Activated CD4-positive, alpha-beta T cell treated with anti-CD3 and anti-CD28 coated beads for 36 hours (primary cell): ENCODE measurements around the gene PTPN6. TPM values are rescaled to one million over a fixed set of nuclear protein-coding genes. Genes with fewer than 3 reads are reported as not detected.

Experiments used
- ATAC-seq: fragments of 200-7000 bp; cut with Tn5 transposase; one replicate; pipeline ENCODE4 v1.10.0; 2021; ENCODE audit warnings: mild to moderate bottlenecking, moderate library complexity
- CTCF ChIA-PET: fragments of 350-600 bp; sonication (Branson Sonifier 250); formaldehyde crosslinking; loops from one replicate; lab custom pipeline; 2021; ENCODE audit warnings: antibody characterized with exemption; lab: Charles Lee
- POLR2A ChIA-PET: fragments of 350-600 bp; sonication (Branson Sonifier 250); formaldehyde crosslinking; loops from one replicate; lab custom pipeline; 2021; ENCODE audit warnings: antibody characterized with exemption, inconsistent platforms; lab: Charles Lee
- DNase-seq: peaks from one replicate; pipeline ENCODE4 v3.0.0-alpha.2; 2020
- H3K27ac Mint-ChIP-seq: one replicate; pipeline ENCODE4 v1.8.0; 2021; ENCODE audit warnings: mixed read lengths
- H3K27me3 Mint-ChIP-seq: one replicate; pipeline ENCODE4 v1.8.0; 2021; ENCODE audit warnings: mixed read lengths
- H3K36me3 Mint-ChIP-seq: one replicate; pipeline ENCODE4 v1.8.0; 2021; ENCODE audit warnings: low read depth, mixed read lengths
- H3K4me1 Mint-ChIP-seq: one replicate; pipeline ENCODE4 v1.8.0; 2021; ENCODE audit warnings: mixed read lengths
- H3K4me3 Mint-ChIP-seq: one replicate; pipeline ENCODE4 v1.8.0; 2021; ENCODE audit warnings: mild to moderate bottlenecking, moderate library complexity, mixed read lengths
- H3K9me3 Mint-ChIP-seq: one replicate; pipeline ENCODE4 v1.8.0; 2021; ENCODE audit warnings: low read depth, mixed read lengths
- intact Hi-C, 2 experiments: fragments of 100-400 bp; cut with DNase I in 1 of 2; cut with micrococcal nuclease in 1 of 2; formaldehyde crosslinking; loops; one replicate each; pipeline versions ENCODE4 v1.14.2 to v1.15.1; 2022 to 2024; cut with DNase I, micrococcal nuclease
- total RNA-seq, 2 experiments: library from RNA; stranded (reverse); gene quantifications; one replicate each; pipeline ENCODE4 v1.2.3, GENCODE V29; 2021

The PTPN6 gene
- total RNA-seq, 2 experiments from 2014 or later: 335 to 483 TPM

DNA sequence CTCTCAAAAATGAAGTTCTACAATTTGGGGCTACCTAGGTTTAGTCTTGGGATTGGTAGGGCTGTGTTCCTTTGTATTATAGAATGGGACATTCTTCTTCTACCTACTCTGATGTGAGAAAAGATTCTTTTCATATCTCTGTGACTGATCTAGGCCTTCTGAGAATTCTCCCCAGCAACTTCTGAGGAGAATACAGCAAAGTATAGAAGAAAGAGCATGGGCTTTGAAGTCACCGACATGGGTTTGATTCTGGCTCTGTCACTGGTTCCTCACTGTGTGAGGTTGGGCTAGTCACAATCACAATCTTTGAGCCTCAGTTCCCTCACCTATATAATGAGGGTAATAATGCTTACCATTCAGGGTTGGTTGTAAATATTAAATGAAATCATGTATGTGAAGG lies 18.4 kb upstream of the PTPN6 start:
- ChIA-PET POLR2A (no interaction called here), CTCF (interaction anchor here (0.6 to 2.7 kb wide), 5 partner anchors 8 to 181 kb away, joined by 3 to 11 read pairs (median 3); no protein-coding TSS in a partner anchor)
- ATAC-seq (no peak), DNase-seq (no peak)
- Mint-ChIP-seq H3K9me3 (no peaks in the 10 kb centered on the region), H3K27ac (peak overlapping the region; percentile 65), H3K4me1 (peaks cover 71% of the 10 kb centered on the region), H3K27me3 (no peaks in the 10 kb centered on the region), H3K4me3 (no peak overlapping the region), H3K36me3 (peaks cover 46% of the 10 kb centered on the region)
- intact Hi-C loops: no loop called here

DNA sequence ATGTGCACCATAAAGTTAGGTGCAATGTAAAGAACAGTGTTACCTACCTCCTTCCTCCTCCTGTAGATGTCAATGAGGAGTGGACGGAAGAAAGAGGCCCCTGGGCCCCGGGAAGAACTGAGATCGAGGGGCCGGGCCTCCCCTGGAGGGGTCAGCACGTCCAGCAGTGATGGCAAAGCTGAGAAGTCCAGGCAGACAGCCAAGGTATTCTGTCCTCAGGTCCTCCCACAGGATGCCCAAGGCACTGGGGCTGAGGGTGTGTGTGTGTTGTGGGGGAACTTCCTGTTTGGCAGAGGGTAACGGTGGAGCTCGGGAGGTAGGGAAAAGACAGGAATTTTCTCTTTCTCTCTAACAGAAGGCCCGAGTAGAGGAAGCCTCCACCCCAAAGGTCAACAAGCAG lies 17.0 kb upstream of the PTPN6 start:
- H3K9me3 Mint-ChIP-seq: no peaks in the 10 kb centered on the region
- peaks cover 68% of the 10 kb centered on the region for H3K4me1 Mint-ChIP-seq
- ATAC-seq: no peak

DNA sequence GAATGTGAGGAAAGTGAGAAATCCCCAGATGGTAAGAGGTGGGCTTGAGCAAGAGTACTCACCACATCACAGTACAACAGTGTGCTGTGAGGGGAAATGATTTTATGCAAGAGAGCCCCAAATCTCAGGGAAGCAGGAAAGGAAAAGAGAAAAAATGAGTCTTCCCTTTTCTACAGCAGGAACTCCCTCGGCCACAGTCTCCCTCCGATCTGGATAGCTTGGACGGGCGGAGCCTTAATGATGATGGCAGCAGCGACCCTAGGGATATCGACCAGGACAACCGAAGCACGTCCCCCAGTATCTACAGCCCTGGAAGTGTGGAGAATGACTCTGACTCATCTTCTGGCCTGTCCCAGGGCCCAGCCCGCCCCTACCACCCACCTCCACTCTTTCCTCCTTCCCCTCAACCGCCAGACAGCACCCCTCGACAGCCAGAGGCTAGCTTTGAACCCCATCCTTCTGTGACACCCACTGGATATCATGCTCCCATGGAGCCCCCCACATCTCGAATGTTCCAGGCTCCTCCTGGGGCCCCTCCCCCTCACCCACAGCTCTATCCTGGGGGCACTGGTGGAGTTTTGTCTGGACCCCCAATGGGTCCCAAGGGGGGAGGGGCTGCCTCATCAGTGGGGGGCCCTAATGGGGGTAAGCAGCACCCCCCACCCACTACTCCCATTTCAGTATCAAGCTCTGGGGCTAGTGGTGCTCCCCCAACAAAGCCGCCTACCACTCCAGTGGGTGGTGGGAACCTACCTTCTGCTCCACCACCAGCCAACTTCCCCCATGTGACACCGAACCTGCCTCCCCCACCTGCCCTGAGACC lies 15.6 kb upstream of the PTPN6 start:
- peak overlapping the region; percentile 96 for H3K27ac Mint-ChIP-seq
- intact Hi-C loops: loop anchor here (2.0 to 5.0 kb wide), 3 partner anchors 31 to 83 kb away; partner anchors contain the start of genes CDCA3 (in 1 of the 2), LRRC23 (in 1 of the 2), SPSB2 (in 1 of the 2) and USP5 (in 1 of the 2)
- DNase-seq: no peak
- H3K4me3 Mint-ChIP-seq: peak overlapping the region; percentile 83
- CTCF ChIA-PET: interaction anchor here (1.3 to 5.1 kb wide), 5 partner anchors 9 to 23 kb away, joined by 3 to 59 read pairs (median 4); partner anchors contain the start of gene ATN1
- no peaks in the 10 kb centered on the region for H3K9me3 Mint-ChIP-seq
- no peak for ATAC-seq
- peaks cover 44% of the 10 kb centered on the region for H3K36me3 Mint-ChIP-seq
- POLR2A ChIA-PET: interaction anchor here (0.5 to 2.6 kb wide), 4 partner anchors 23 to 144 kb away, joined by 3 to 11 read pairs (median 4); partner anchors contain the start of genes CDCA3, LPCAT3 and USP5
- H3K27me3 Mint-ChIP-seq: no peaks in the 10 kb centered on the region
- H3K4me1 Mint-ChIP-seq: peaks cover 59% of the 10 kb centered on the region

More for the DNA sequence above, 17.0 kb upstream of the PTPN6 start:
- Mint-ChIP-seq H3K27ac (peak overlapping the region; percentile 71), H3K27me3 (no peaks in the 10 kb centered on the region), H3K36me3 (peaks cover 43% of the 10 kb centered on the region), H3K4me3 (no peak overlapping the region)
- ChIA-PET POLR2A (no interaction called here), CTCF (interaction anchor here (0.7 to 2.7 kb wide), 5 partner anchors 9 to 1026 kb away, joined by 3 to 11 read pairs (median 4); partner anchors contain the start of gene SPSB2)
- DNase-seq: no peak
- intact Hi-C loops: no loop called here

DNA sequence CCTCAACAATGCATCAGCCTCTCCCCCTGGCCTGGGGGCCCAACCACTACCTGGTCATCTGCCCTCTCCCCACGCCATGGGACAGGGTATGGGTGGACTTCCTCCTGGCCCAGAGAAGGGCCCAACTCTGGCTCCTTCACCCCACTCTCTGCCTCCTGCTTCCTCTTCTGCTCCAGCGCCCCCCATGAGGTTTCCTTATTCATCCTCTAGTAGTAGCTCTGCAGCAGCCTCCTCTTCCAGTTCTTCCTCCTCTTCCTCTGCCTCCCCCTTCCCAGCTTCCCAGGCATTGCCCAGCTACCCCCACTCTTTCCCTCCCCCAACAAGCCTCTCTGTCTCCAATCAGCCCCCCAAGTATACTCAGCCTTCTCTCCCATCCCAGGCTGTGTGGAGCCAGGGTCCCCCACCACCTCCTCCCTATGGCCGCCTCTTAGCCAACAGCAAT lies 14.9 kb upstream of the PTPN6 start:
- CTCF ChIA-PET: interaction anchor here (1.3 to 5.1 kb wide), 4 partner anchors 9 to 28 kb away, joined by 3 to 59 read pairs (median 8); partner anchors contain the start of gene ATN1
- H3K4me1 Mint-ChIP-seq: peaks cover 53% of the 10 kb centered on the region

DNA sequence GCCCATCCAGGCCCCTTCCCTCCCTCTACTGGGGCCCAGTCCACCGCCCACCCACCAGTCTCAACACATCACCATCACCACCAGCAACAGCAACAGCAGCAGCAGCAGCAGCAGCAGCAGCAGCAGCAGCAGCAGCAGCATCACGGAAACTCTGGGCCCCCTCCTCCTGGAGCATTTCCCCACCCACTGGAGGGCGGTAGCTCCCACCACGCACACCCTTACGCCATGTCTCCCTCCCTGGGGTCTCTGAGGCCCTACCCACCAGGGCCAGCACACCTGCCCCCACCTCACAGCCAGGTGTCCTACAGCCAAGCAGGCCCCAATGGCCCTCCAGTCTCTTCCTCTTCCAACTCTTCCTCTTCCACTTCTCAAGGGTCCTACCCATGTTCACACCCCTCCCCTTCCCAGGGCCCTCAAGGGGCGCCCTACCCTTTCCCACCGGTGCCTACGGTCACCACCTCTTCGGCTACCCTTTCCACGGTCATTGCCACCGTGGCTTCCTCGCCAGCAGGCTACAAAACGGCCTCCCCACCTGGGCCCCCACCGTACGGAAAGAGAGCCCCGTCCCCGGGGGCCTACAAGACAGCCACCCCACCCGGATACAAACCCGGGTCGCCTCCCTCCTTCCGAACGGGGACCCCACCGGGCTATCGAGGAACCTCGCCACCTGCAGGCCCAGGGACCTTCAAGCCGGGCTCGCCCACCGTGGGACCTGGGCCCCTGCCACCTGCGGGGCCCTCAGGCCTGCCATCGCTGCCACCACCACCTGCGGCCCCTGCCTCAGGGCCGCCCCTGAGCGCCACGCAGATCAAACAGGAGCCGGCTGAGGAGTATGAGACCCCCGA lies 14.3 kb upstream of the PTPN6 start:
- peak overlapping the region; percentile 96 for H3K27ac Mint-ChIP-seq
- peak overlapping the region; percentile 83 for H3K4me3 Mint-ChIP-seq
- no peaks in the 10 kb centered on the region for H3K9me3 Mint-ChIP-seq
- intact Hi-C loops: loop anchor here (1.0 to 5.0 kb wide), 4 partner anchors 9 to 85 kb away; partner anchors contain the start of genes CDCA3 (in 1 of the 2), LRRC23 (in 1 of the 2), SPSB2 (in 1 of the 2) and USP5 (in 1 of the 2)
- H3K4me1 Mint-ChIP-seq: peaks cover 53% of the 10 kb centered on the region
- POLR2A ChIA-PET: interaction anchor here (0.7 to 2.6 kb wide), 6 partner anchors 9 to 85 kb away, joined by 3 to 11 read pairs (median 4); partner anchors contain the start of genes CDCA3, SPSB2 and USP5
- H3K36me3 Mint-ChIP-seq: peaks cover 46% of the 10 kb centered on the region
- H3K27me3 Mint-ChIP-seq: no peaks in the 10 kb centered on the region
- DNase-seq (peak; percentile 85), ATAC-seq (peak; percentile 33)
- CTCF ChIA-PET: interaction anchor here (0.6 to 5.1 kb wide), 12 partner anchors 9 to 574 kb away, joined by 3 to 59 read pairs (median 4); partner anchors contain the start of genes ATN1, CDCA3, SPSB2 and USP5

More for the DNA sequence above, 14.9 kb upstream of the PTPN6 start:
- Mint-ChIP-seq H3K9me3 (no peaks in the 10 kb centered on the region), H3K36me3 (peaks cover 46% of the 10 kb centered on the region), H3K27ac (peak overlapping the region; percentile 96), H3K4me3 (peak overlapping the region; percentile 83), H3K27me3 (no peaks in the 10 kb centered on the region)
- ATAC-seq (no peak), DNase-seq (no peak)
- POLR2A ChIA-PET: interaction anchor here (0.5 to 2.6 kb wide), 6 partner anchors 9 to 144 kb away, joined by 3 to 11 read pairs (median 4); partner anchors contain the start of genes CDCA3, LPCAT3 and USP5
- intact Hi-C loops: loop anchor here (2.0 to 5.0 kb wide), 3 partner anchors 31 to 84 kb away; partner anchors contain the start of genes CDCA3 (in 1 of the 2), LRRC23 (in 1 of the 2), SPSB2 (in 1 of the 2) and USP5 (in 1 of the 2)

DNA sequence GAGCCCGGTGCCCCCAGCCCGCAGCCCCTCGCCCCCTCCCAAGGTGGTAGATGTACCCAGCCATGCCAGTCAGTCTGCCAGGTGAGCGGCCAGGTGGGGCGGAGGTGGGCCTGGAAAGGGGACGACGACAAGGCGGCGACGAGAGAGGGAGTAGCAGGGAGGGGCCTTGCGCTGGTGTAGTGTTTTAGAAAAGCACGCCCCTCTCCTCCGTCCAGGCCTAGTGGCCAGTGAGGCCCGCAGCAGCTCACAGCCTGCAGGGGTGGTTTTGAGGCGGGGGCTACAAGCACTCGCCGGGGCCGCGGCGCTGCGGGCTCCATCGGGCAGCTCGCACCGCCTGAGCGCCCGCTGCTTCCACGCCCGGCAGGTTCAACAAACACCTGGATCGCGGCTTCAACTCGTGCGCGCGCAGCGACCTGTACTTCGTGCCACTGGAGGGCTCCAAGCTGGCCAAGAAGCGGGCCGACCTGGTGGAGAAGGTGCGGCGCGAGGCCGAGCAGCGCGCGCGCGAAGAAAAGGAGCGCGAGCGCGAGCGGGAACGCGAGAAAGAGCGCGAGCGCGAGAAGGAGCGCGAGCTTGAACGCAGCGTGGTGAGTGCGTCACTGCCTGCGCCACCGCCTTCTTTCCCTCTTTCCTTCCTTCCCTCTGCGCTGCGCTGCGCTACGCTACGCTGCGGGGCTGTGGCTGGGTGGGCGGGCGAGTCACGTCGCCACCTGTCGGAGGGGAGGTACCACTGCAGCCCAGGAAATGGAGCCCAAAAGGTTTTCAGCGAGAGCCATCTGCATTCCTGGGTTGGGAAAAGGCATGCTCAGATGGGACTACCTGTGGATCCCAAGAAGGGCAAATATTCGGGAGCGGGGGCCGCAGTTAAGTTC lies 13.4 kb upstream of the PTPN6 start:
- intact Hi-C loops: loop anchor here (1.0 to 5.0 kb wide), 11 partner anchors 9 to 248 kb away; partner anchors contain the start of genes USP5 (in 2 of the 2), CDCA3 (in 1 of the 2), EMG1 (in 1 of the 2) and ENO2 (in 1 of the 2)
- ChIA-PET CTCF (interaction anchor here (0.6 to 5.1 kb wide), 21 partner anchors 8 to 225 kb away, joined by 3 to 59 read pairs (median 4); partner anchors contain the start of genes ATN1, CDCA3, COPS7A and ENO2), POLR2A (interaction anchor here (0.6 to 2.6 kb wide), 8 partner anchors 12 to 86 kb away, joined by 3 to 11 read pairs (median 3); partner anchors contain the start of genes CDCA3, SPSB2, TPI1 and USP5)
- Mint-ChIP-seq H3K27ac (peak overlapping the region; percentile 96), H3K4me3 (peak overlapping the region; percentile 83), H3K27me3 (no peaks in the 10 kb centered on the region), H3K4me1 (peaks cover 52% of the 10 kb centered on the region), H3K9me3 (no peaks in the 10 kb centered on the region), H3K36me3 (peaks cover 41% of the 10 kb centered on the region)
- DNase-seq: peak; percentile 97
- peak; percentile 93 for ATAC-seq

DNA sequence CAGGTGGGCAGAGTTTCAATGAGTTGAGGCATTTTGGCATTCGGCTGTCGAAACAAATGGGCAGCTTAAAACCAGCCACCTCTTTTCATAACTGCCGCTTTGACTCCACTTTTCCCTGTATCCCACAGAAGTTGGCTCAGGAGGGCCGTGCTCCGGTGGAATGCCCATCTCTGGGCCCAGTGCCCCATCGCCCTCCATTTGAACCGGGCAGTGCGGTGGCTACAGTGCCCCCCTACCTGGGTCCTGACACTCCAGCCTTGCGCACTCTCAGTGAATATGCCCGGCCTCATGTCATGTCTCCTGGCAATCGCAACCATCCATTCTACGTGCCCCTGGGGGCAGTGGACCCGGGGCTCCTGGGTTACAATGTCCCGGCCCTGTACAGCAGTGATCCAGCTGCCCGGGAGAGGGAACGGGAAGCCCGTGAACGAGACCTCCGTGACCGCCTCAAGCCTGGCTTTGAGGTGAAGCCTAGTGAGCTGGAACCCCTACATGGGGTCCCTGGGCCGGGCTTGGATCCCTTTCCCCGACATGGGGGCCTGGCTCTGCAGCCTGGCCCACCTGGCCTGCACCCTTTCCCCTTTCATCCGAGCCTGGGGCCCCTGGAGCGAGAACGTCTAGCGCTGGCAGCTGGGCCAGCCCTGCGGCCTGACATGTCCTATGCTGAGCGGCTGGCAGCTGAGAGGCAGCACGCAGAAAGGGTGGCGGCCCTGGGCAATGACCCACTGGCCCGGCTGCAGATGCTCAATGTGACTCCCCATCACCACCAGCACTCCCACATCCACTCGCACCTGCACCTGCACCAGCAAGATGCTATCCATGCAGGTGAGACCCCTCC lies 12.6 kb upstream of the PTPN6 start:
- Mint-ChIP-seq H3K27ac (peak overlapping the region; percentile 96), H3K4me1 (peaks cover 53% of the 10 kb centered on the region), H3K4me3 (peak overlapping the region; percentile 83), H3K9me3 (no peaks in the 10 kb centered on the region), H3K36me3 (peaks cover 36% of the 10 kb centered on the region), H3K27me3 (no peaks in the 10 kb centered on the region)
- ATAC-seq (no peak), DNase-seq (no peak)
- POLR2A ChIA-PET: interaction anchor here (0.6 to 2.6 kb wide), 8 partner anchors 11 to 87 kb away, joined by 3 to 11 read pairs (median 3); partner anchors contain the start of genes CDCA3, SPSB2, TPI1 and USP5
- intact Hi-C loops: loop anchor here (1.0 to 5.0 kb wide), 9 partner anchors 14 to 249 kb away; partner anchors contain the start of genes USP5 (in 2 of the 2), CDCA3 (in 1 of the 2), EMG1 (in 1 of the 2) and ENO2 (in 1 of the 2)
- CTCF ChIA-PET: interaction anchor here (1.0 to 5.1 kb wide), 10 partner anchors 12 to 215 kb away, joined by 3 to 59 read pairs (median 4); partner anchors contain the start of genes ATN1, CDCA3, COPS7A and ENO2

DNA sequence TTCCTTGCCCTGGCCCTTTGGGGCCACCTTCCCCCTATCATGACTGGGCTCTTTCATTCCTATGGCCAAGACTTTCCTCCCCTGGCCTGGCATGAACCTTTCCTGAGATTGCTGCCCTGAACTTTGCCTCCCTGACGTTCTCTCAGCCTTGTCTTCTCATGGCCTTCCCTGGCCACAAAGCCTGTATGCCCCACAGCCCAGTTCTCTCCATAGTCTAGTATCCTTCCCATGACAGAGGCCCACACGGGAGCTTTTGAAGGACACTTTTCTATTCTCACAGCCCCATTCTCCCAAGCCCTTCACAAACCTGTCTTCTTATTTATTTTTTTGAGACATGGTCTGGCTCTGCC lies 12.0 kb upstream of the PTPN6 start:
- Mint-ChIP-seq H3K36me3 (peaks cover 31% of the 10 kb centered on the region), H3K4me1 (peaks cover 48% of the 10 kb centered on the region)

More for the DNA sequence above, 12.0 kb upstream of the PTPN6 start:
- H3K27me3 Mint-ChIP-seq: no peaks in the 10 kb centered on the region
- DNase-seq: no peak
- ATAC-seq: no peak
- ChIA-PET POLR2A (interaction anchor here (0.7 to 1.3 kb wide), 2 partner anchors 14 to 66 kb away, joined by 3 to 4 read pairs; partner anchors contain the start of gene SPSB2), CTCF (interaction anchor here (0.7 to 5.1 kb wide), 5 partner anchors 10 to 230 kb away, joined by 3 to 59 read pairs (median 5); partner anchors contain the start of gene ATN1)
- H3K27ac Mint-ChIP-seq: peak overlapping the region; percentile 79
- H3K9me3 Mint-ChIP-seq: no peaks in the 10 kb centered on the region
- intact Hi-C loops: loop anchor here in 1 of 2 experiments (5.0 kb wide), 2 partner anchors 67 to 87 kb away; partner anchors contain the start of genes CDCA3, SPSB2 and USP5
- H3K4me3 Mint-ChIP-seq: peak overlapping the region; percentile 25
